ENCODE measurements around the gene CBX3. TPM values are rescaled to one million over a fixed set of nuclear protein-coding genes. Genes with fewer than 3 reads are reported as not detected.
"Not testable (repeated sequence)": the region's sequence is repeated elsewhere in the genome, so short reads cannot be mapped to it uniquely, and the experiment has no call there.

The CBX3 gene
- total RNA-seq, 3 donors from 2014 or later, result 246 to 278 (median 267) TPM

- Mint-ChIP-seq H3K27me3 (ENCODE audit: low read depth) (peaks cover 3% of the 10 kb centered on the region), H3K36me3 (ENCODE audit: insufficient read depth) (no peaks in the 10 kb centered on the region), H3K4me1 (ENCODE audit: low read depth) (no peaks in the 10 kb centered on the region), H3K9me3 (no peaks in the 10 kb centered on the region), H3K4me3 (no peak overlapping the region)
- no peak for ATAC-seq
- DNase-seq, result no peak
These were observed 35.7 kb downstream of the CBX3 start for GRCh38 chr7:26237035-26237807.

- peaks cover 3% of the 10 kb centered on the region for H3K27me3 Mint-ChIP-seq (ENCODE audit: low read depth)
- no peak overlapping the region for H3K4me3 Mint-ChIP-seq
- H3K36me3 Mint-ChIP-seq (ENCODE audit: insufficient read depth), result no peaks in the 10 kb centered on the region
- H3K9me3 Mint-ChIP-seq, result no peaks in the 10 kb centered on the region
- DNase-seq, result no peak
- no peak for ATAC-seq
- H3K4me1 Mint-ChIP-seq (ENCODE audit: low read depth), result no peaks in the 10 kb centered on the region
These were observed 36.5 kb downstream of the CBX3 start for GRCh38 chr7:26238032-26238431.

- Mint-ChIP-seq H3K9me3 (no peaks in the 10 kb centered on the region), H3K36me3 (ENCODE audit: insufficient read depth) (no peaks in the 10 kb centered on the region), H3K4me1 (ENCODE audit: low read depth) (no peaks in the 10 kb centered on the region), H3K27me3 (ENCODE audit: low read depth) (peaks cover 3% of the 10 kb centered on the region), H3K4me3 (no peak overlapping the region)
- ATAC-seq (no peak), DNase-seq (no peak)
These were observed 43.6 kb downstream of the CBX3 start for GRCh38 chr7:26245150-26245549.

- no peaks in the 10 kb centered on the region for H3K27me3 Mint-ChIP-seq (ENCODE audit: low read depth)
- H3K36me3 Mint-ChIP-seq (ENCODE audit: insufficient read depth), result no peaks in the 10 kb centered on the region
- H3K4me3 Mint-ChIP-seq, result no peak overlapping the region
- ATAC-seq (no peak), DNase-seq (no peak)
- H3K4me1 Mint-ChIP-seq (ENCODE audit: low read depth), result no peaks in the 10 kb centered on the region
- H3K9me3 Mint-ChIP-seq, result no peaks in the 10 kb centered on the region
These were observed 48.7 kb downstream of the CBX3 start for GRCh38 chr7:26250239-26250638.

- H3K4me1 Mint-ChIP-seq (ENCODE audit: low read depth); ATAC-seq; H3K9me3 Mint-ChIP-seq; H3K36me3 Mint-ChIP-seq (ENCODE audit: insufficient read depth); H3K4me3 Mint-ChIP-seq; DNase-seq; H3K27me3 Mint-ChIP-seq (ENCODE audit: low read depth): not testable (repeated sequence)
These were observed 60.3 kb downstream of the CBX3 start for GRCh38 chr7:26261866-26262265.

Other genes starting within 250 kb of the CBX3 start
- gene NFE2L3, start 49.5 kb upstream of the CBX3 start, total RNA-seq, result 10 to 100 TPM; 34.1 to 53.7 (median 46.5) TPM
- gene HNRNPA2B1, start 999 bp upstream of the CBX3 start, total RNA-seq, result 100 to 1,000 TPM; 912 to 975 (median 924) TPM
- gene SNX10, start 90.1 kb downstream of the CBX3 start, total RNA-seq, result 10 to 100 TPM; 18.5 to 22.6 (median 18.9) TPM